ENCODE results near the gene LOXHD1.

Gene LOXHD1

GRCh38 chr18:46624127-46624526, 32.9 kb downstream of the LOXHD1 start:
- peak overlapping the region; percentile 68 to 91 (median 80) for H3K4me2 ChIP-seq
- H3K36me3 ChIP-seq = no peaks in the 10 kb centered on the region
- H3K9ac ChIP-seq = peak overlapping the region in 7 of 11 experiments; percentile 13 to 65 (median 50); a peak in 12 of 22 replicates
- no peak for TF ChIP-seq Cebpa-rat (IDR thresholded peaks at IDR 0.05)
- no peak overlapping the region for H3K4me3 ChIP-seq
- no peaks in the 10 kb centered on the region for H4K20me1 ChIP-seq
- no peaks in the 10 kb centered on the region for H3K9me3 ChIP-seq (replicated peaks in 1 of 11)
- peaks cover 21 to 38% (median 22%) of the 10 kb centered on the region in 10 experiments for H3K4me1 ChIP-seq
- H3K27me3 ChIP-seq = no peaks in the 10 kb centered on the region
- peak overlapping the region in 8 of 11 experiments; percentile 43 to 72 (median 66); a peak in 16 of 22 replicates for H3K27ac ChIP-seq

DNA sequence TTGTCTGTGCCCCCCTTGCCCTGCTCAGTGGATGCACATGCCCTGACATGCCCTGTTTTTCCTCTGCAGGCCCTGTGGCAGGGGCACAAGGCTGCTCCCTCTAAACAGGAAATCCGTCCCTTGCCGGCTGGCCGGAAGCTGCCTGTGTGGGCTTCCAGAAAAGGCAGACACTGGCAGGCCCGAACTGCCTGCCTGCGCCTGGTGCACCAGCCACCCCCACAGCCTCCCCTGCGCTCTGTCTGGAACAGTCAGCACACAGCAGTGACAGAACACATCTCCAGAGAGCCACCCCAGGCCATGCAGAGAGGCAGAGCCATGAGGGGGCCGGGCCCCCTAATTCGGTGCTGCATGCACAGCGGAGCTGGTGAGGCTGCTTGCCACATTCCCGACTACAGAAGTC, 33.5 kb downstream of the LOXHD1 start:
- no peaks in the 10 kb centered on the region for H3K27me3 ChIP-seq
- peak overlapping the region in 9 of 11 experiments; percentile 15 to 65 (median 40); a peak in 15 of 22 replicates for H3K9ac ChIP-seq
- H3K4me1 ChIP-seq = peaks cover 21 to 38% (median 22%) of the 10 kb centered on the region in 10 experiments
- H3K36me3 ChIP-seq = no peaks in the 10 kb centered on the region
- peak overlapping the region in 1 of 10 experiments; percentile 12; a peak in 1 of 20 replicates for H3K4me3 ChIP-seq
- H3K27ac ChIP-seq = peak overlapping the region in 10 of 11 experiments; percentile 1 to 72 (median 61); a peak in 19 of 22 replicates
- H4K20me1 ChIP-seq = no peaks in the 10 kb centered on the region
- no peaks in the 10 kb centered on the region for H3K9me3 ChIP-seq (replicated peaks in 1 of 11)
- peak overlapping the region; percentile 68 to 91 (median 80) for H3K4me2 ChIP-seq
- no peak for TF ChIP-seq Cebpa-rat (IDR thresholded peaks at IDR 0.05)

DNA sequence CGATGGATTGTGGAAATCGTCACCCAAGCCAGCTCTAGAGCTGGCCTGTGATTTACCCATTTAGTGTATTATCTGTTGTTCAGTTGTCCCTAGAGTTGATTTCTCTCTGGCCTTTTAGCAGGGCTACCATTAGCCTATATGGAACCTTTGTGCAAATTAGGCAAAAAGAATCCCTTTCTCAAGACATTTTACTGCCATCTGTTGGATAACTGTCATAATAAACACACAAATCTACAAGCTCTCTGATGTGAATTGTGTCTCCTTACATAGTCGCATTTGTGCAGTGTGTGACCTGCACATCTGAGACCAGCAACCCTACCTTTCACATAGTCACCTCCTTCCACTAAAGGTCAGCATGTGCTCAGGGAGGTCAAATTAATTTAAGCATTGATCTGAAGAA, 34.0 kb downstream of the LOXHD1 start:
- Histone ChIP-seq H3K4me2 (peak overlapping the region; percentile 68 to 91 (median 80)), H3K27ac (peak overlapping the region in 9 of 11 experiments; percentile 43 to 72 (median 66); a peak in 18 of 22 replicates)

GRCh38 chr18:46622451-46622850, 34.6 kb downstream of the LOXHD1 start:
- H3K27ac ChIP-seq = peak overlapping the region in 9 of 11 experiments; percentile 43 to 72 (median 66); a peak in 11 of 22 replicates
- H3K36me3 ChIP-seq = no peaks in the 10 kb centered on the region
- no peak overlapping the region for H3K9ac ChIP-seq
- no peaks in the 10 kb centered on the region for H4K20me1 ChIP-seq
- H3K9me3 ChIP-seq (replicated peaks in 1 of 11) = no peaks in the 10 kb centered on the region
- no peak overlapping the region for H3K4me3 ChIP-seq
- peak overlapping the region in 9 of 11 experiments; percentile 68 to 87 (median 78); a peak in 12 of 22 replicates for H3K4me2 ChIP-seq
- TF ChIP-seq Cebpa-rat (IDR thresholded peaks at IDR 0.05) = no peak
- H3K27me3 ChIP-seq = no peaks in the 10 kb centered on the region
- H3K4me1 ChIP-seq = peaks cover 21 to 38% (median 22%) of the 10 kb centered on the region in 10 experiments

More for the DNA sequence above, 34.0 kb downstream of the LOXHD1 start:
- Histone ChIP-seq H3K4me3 (no peak overlapping the region), H3K27me3 (no peaks in the 10 kb centered on the region), H3K9me3 (replicated peaks in 1 of 11) (no peaks in the 10 kb centered on the region), H3K36me3 (no peaks in the 10 kb centered on the region), H3K9ac (peak overlapping the region in 9 of 11 experiments; percentile 15 to 65 (median 40); a peak in 13 of 22 replicates), H3K4me1 (peaks cover 21 to 38% (median 22%) of the 10 kb centered on the region in 10 experiments), H4K20me1 (no peaks in the 10 kb centered on the region)
- no peak for TF ChIP-seq Cebpa-rat (IDR thresholded peaks at IDR 0.05)

DNA sequence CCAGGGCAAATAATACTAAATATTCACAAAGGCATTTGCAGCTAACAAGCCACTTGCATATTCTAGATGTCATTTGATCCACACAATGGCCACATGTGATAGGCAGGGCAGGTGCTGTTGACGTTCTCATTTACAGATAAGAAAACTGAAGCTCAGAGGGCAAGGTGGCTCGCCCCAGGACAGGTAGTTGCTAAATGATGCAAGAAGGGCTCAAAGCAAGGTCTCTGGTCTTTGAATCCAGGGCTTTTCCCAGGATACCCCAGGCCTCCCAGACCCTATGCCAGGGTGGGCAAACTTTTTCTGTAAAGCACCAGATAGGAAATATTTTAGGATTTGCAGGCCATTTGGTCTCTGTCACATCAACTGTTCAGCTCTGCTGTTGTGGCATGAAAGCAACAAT, 35.1 kb downstream of the LOXHD1 start:
- Histone ChIP-seq H3K4me1 (peaks cover 21 to 38% (median 22%) of the 10 kb centered on the region in 10 experiments), H3K27me3 (no peaks in the 10 kb centered on the region), H3K27ac (no peak overlapping the region), H3K9ac (no peak overlapping the region), H3K4me3 (no peak overlapping the region), H4K20me1 (no peaks in the 10 kb centered on the region), H3K36me3 (no peaks in the 10 kb centered on the region), H3K9me3 (replicated peaks in 1 of 11) (no peaks in the 10 kb centered on the region), H3K4me2 (no peak overlapping the region)
- no peak for TF ChIP-seq Cebpa-rat (IDR thresholded peaks at IDR 0.05)

DNA sequence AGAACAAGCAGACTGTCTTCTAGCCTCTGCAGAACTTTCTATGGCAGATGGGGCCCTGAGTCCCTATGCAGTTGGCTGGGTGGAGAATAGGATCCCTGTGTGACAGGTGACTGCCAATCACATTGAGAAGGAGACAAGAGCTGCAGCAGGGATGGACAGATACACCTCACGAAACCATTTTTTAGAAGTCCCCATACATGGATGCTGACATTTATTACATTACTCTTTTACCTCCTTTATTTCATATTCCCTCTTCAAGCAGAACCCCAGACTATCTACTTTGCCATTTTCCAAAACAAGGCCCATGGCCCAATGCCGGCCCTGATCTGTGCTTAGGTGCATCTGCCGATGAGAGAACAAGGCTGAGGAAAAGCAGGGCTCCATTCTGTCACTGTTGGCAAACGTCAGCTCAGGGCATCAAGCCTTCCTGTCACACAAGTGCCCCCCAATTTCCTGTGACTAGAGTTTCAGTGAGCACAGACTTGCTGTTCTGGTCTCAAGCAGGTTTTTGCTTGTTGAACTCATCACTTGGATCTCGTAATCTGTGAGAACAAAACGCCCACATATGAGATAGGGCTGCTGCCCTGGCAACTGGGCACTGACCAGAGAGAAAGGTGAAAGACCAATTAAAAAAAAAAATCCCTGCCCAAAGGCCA, 35.8 kb downstream of the LOXHD1 start:
- no peak overlapping the region for H3K4me2 ChIP-seq
- H3K27me3 ChIP-seq = no peaks in the 10 kb centered on the region
- TF ChIP-seq Cebpa-rat (IDR thresholded peaks at IDR 0.05) = no peak
- H3K27ac ChIP-seq = no peak overlapping the region
- no peaks in the 10 kb centered on the region for H4K20me1 ChIP-seq
- peaks cover 21 to 38% (median 22%) of the 10 kb centered on the region in 10 experiments for H3K4me1 ChIP-seq
- no peaks in the 10 kb centered on the region for H3K36me3 ChIP-seq
- no peak overlapping the region for H3K9ac ChIP-seq
- no peak overlapping the region for H3K4me3 ChIP-seq
- H3K9me3 ChIP-seq (replicated peaks in 1 of 11) = no peaks in the 10 kb centered on the region

GRCh38 chr18:46619559-46619958, 37.5 kb downstream of the LOXHD1 start:
- no peaks in the 10 kb centered on the region for H4K20me1 ChIP-seq
- no peak overlapping the region for H3K9ac ChIP-seq
- no peak for TF ChIP-seq Cebpa-rat (IDR thresholded peaks at IDR 0.05)
- H3K27me3 ChIP-seq = no peaks in the 10 kb centered on the region
- H3K27ac ChIP-seq = no peak overlapping the region
- no peaks in the 10 kb centered on the region for H3K9me3 ChIP-seq (replicated peaks in 1 of 11)
- no peak overlapping the region for H3K4me3 ChIP-seq
- no peak overlapping the region for H3K4me2 ChIP-seq
- H3K4me1 ChIP-seq = peaks cover 21 to 36% (median 22%) of the 10 kb centered on the region in 10 experiments
- no peaks in the 10 kb centered on the region for H3K36me3 ChIP-seq

- Histone ChIP-seq H3K9ac (no peak overlapping the region), H3K27me3 (no peaks in the 10 kb centered on the region), H3K27ac (no peak overlapping the region), H3K9me3 (replicated peaks in 1 of 11) (peaks cover 0 to 4% (median 0%) of the 10 kb centered on the region in 11 experiments; a peak in 2 of 22 replicates), H3K36me3 (no peaks in the 10 kb centered on the region), H4K20me1 (no peaks in the 10 kb centered on the region), H3K4me2 (no peak overlapping the region), H3K4me3 (no peak overlapping the region), H3K4me1 (no peaks in the 10 kb centered on the region)
- TF ChIP-seq Cebpa-rat (IDR thresholded peaks at IDR 0.05) = no peak
These were observed 41.3 kb downstream of the LOXHD1 start for GRCh38 chr18:46615720-46616119.

- Histone ChIP-seq H3K36me3 (no peaks in the 10 kb centered on the region), H3K27ac (peak overlapping the region in 4 of 11 experiments; percentile 36 to 74 (median 50); a peak in 7 of 22 replicates), H3K4me3 (no peak overlapping the region), H3K27me3 (no peaks in the 10 kb centered on the region), H3K4me2 (peak overlapping the region in 9 of 11 experiments; percentile 8 to 67 (median 54); a peak in 16 of 22 replicates), H4K20me1 (no peaks in the 10 kb centered on the region), H3K9ac (peak overlapping the region in 2 of 11 experiments; percentile 10 to 41; a peak in 1 of 22 replicates), H3K9me3 (replicated peaks in 1 of 11) (peaks cover 0 to under 1% (median 0%) of the 10 kb centered on the region in 11 experiments; a peak in 1 of 22 replicates), H3K4me1 (peaks cover 0 to 25% (median 16%) of the 10 kb centered on the region in 10 experiments; a peak in 15 of 20 replicates)
- TF ChIP-seq Cebpa-rat (IDR thresholded peaks at IDR 0.05) = peak in 1 of 11 experiments; percentile 56; a peak in 1 of 22 replicates
These were observed 48.0 kb downstream of the LOXHD1 start for GRCh38 chr18:46609048-46609447.

Data from BLaER1 treated with 17β-estradiol and CSF1 and Interleukin-3, amounts not matched to agents 10 nM and 100 nM (cell line).